AG04450 (cell line): ENCODE results near the gene PTPRD. TPM values are rescaled to one million over a fixed set of nuclear protein-coding genes. Genes with fewer than 3 reads are reported as not detected.

Source experiments
- CTCF ChIA-PET: fragments of 300-600, 350-600 bp; formaldehyde crosslinking; extraction: SDS; loops from one replicate; lab custom pipeline; 2022; ENCODE audit warnings: antibody characterized with exemption, inconsistent platforms; lab: Charles Lee
- POLR2A ChIA-PET: fragments of 350-600 bp; formaldehyde crosslinking; extraction: SDS; loops from one replicate; lab custom pipeline; 2021; ENCODE audit warnings: antibody characterized with exemption, inconsistent platforms; lab: Yijun Ruan, JAX
- DNase-seq: peaks from one replicate; pipeline ENCODE4 v3.0.0-alpha.2; 2011; ENCODE audit warnings: low read depth, low spot score
- H3K27ac ChIP-seq: one replicate; pipeline ENCODE4 v1.5.1; 2012; ENCODE audit warnings: low read depth, low read length, control low read depth
- H3K27me3 ChIP-seq: one replicate; pipeline ENCODE4 v1.6.0; 2012; ENCODE audit warnings: low read length; ENCODE audit not compliant: control insufficient read depth, insufficient read depth
- H3K4me3 ChIP-seq: 2 replicates; pipeline ENCODE4 v1.5.1; 2011; ENCODE audit warnings: mild to moderate bottlenecking, low read depth, low read length, control low read depth
- H3K9me3 ChIP-seq: 2 replicates; pipeline ENCODE4 v1.5.1; 2012; ENCODE audit warnings: low read length; ENCODE audit not compliant: control insufficient read depth, insufficient read depth
- CTCF ChIP-seq: IDR thresholded peaks from 2 replicates; pipeline ENCODE4 v1.5.1; 2011; ENCODE audit warnings: low read depth, low read length, control low read depth, inconsistent platforms
- polyA plus RNA-seq: library from polyadenylated mRNA; depleted of rRNA; stranded (reverse); fragments of >200 nt; gene quantifications from 2 replicates; pipeline ENCODE4 v1.2.3, GENCODE V29; 2011

PTPRD gene
- polyA plus RNA-seq, 1 experiment = 0.19 TPM

DNA sequence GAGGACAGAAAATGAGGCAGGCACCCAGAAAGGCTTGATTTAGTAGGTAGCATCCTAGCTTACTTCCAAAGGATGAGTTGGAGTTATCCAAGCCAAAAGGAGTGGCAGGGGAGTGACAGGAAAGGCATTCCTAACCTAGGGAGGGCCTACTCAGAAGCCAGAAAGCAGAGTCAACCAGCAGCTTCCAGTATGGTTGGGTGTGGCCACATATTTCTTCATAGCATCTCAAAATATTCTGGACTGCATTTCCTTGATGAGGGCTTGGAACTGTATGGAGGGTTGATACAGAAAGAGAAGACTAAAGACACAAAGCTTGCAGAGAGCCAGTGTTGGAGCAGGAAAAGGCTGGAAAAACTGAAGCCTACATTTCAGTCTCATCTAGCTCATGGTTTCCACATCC is 2156.5 kb downstream of the PTPRD start:
- Histone ChIP-seq H3K27ac (no peak overlapping the region), H3K9me3 (no peaks in the 10 kb centered on the region), H3K27me3 (no peaks in the 10 kb centered on the region), H3K4me3 (no peak overlapping the region)
- DNase-seq = no peak
- no peak for TF ChIP-seq CTCF
- POLR2A ChIA-PET = no interaction called here
- CTCF ChIA-PET = no interaction called here

GRCh38 chr9:8450810-8451545 is 2161.8 kb downstream of the PTPRD start:
- Histone ChIP-seq H3K4me3 (no peak overlapping the region), H3K27me3 (no peaks in the 10 kb centered on the region), H3K27ac (no peak overlapping the region), H3K9me3 (no peaks in the 10 kb centered on the region)
- CTCF ChIA-PET = no interaction called here
- no peak for TF ChIP-seq CTCF
- POLR2A ChIA-PET = no interaction called here
- no peak for DNase-seq

GRCh38 chr9:8448226-8448625 is 2164.6 kb downstream of the PTPRD start:
- H3K9me3 ChIP-seq = no peaks in the 10 kb centered on the region

DNA sequence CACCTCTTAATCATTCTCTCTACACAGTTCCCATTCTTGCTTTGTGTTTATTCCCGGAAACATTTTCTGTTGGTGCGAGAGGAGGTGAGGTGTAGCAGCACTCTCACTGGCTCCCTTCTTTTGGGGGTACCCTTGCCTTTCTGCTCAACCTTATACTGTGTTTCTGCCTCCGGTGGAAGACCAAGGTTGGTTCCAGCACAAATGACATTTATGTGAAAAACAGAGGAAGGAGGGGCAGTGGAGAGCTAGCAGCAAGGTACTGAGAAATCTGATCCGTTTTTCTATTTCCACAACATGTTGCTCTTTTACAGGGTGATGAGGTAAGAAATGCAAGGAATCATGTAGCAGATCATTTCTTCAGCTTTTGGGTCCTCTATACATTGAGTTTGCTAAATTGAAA is 2165.2 kb downstream of the PTPRD start:
- H3K9me3 ChIP-seq = no peaks in the 10 kb centered on the region
- POLR2A ChIA-PET = no interaction called here
- no peak overlapping the region for H3K27ac ChIP-seq
- DNase-seq = no peak
- no peaks in the 10 kb centered on the region for H3K27me3 ChIP-seq
- CTCF ChIA-PET = no interaction called here
- TF ChIP-seq CTCF = no peak
- no peak overlapping the region for H3K4me3 ChIP-seq

More at GRCh38 chr9:8448226-8448625, 2164.6 kb downstream of the PTPRD start:
- CTCF ChIA-PET = no interaction called here
- no peak overlapping the region for H3K4me3 ChIP-seq
- POLR2A ChIA-PET = no interaction called here
- H3K27me3 ChIP-seq = no peaks in the 10 kb centered on the region
- DNase-seq = no peak
- no peak overlapping the region for H3K27ac ChIP-seq
- no peak for TF ChIP-seq CTCF

DNA sequence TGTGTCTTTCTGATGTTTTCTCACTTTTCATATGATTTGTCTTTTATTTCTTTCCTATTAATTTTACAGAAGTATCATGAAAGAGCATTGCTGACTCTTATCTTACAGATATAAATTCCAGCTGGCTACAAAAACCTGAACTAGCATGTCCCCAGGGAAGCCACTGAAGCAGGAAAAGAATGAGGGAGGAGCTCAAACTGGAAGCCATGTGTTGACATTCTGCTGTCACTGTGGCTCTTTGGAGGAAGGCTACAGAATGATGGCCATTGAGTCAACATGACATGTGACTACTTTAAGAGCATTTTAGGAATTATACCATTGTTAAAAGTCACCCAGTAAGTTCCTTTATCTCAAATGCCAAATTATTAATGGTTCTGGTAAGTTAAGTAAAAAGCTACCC is 2174.9 kb downstream of the PTPRD start:
- no peak for TF ChIP-seq CTCF
- ChIA-PET CTCF (no interaction called here), POLR2A (no interaction called here)
- no peaks in the 10 kb centered on the region for H3K27me3 ChIP-seq
- no peak for DNase-seq
- H3K27ac ChIP-seq = no peak overlapping the region
- no peaks in the 10 kb centered on the region; the same call in 1 of the 2 replicates for H3K9me3 ChIP-seq
- H3K4me3 ChIP-seq = no peak overlapping the region
